ENCODE data around the gene FCRL2. TPM values are rescaled to one million over a fixed set of nuclear protein-coding genes. Genes with fewer than 3 reads are reported as not detected.

FCRL2 gene
- polyA plus RNA-seq, 3 donors, result 0.25 to 0.29 TPM; not detected in 1

DNA sequence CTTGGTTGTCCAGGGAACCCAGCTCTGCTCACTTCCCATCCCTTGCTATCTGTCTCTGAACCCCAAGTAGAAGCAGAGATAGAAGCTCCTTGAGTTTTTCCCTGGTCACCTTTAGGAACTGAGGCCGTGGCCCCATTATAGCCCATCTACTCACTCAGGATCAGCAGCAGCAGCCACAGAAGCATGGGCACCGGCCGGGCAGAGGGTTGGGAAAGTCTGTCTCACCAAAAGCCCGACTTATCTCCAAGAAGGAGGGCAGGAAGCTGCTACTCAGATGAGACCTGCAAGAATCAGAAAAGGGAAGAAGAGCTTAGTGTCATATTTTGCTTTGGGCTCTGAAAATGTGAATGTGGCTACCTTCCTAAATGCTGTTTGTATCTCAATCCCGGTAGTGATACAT is 76.6 kb downstream of the FCRL2 start:
- no peak overlapping the region for H3K27ac ChIP-seq (ENCODE audit: low read depth, low read length)
- WGBS, 3 donors, result 48 to 76% (median 72%) methylated on average over 5 of the region's 5 CpGs

DNA sequence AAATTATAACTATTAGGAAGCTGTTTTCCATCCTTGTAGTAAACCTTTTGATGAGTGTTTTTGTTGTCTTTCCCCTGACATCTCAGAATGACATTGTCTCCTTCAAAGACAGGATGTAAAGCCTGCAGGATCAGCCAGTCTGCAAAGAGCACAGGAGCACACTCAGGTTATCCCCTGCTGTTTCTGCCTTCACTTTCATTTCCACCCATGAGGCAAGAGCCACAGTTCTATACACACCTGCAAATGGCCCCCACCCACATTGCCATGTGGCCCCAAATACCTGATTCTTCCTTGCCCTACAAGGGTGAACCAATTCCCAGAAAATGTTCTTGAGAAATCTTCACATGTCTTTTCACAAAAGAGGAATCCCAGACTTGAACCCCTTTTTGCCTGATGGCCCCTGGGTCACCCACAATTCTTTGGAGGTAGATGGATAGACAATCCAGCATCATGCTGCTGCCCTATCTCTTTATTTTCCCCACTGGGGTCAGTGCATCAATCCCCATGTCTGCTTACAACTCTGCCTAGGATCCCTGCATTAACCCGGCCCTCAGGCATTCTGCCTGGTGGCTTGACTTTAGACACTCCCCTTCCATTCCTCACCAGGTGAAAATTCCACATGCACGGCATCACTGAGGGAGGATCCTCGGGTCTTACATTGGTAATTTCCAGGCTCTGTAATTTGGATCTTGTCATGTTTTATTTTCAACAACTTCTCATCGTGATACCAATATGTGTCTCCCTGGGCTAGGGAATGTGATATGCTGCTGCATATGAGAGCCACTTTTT is 79.0 kb downstream of the FCRL2 start:
- 59 to 82% (median 77%) methylated on average over 4 of the region's 4 CpGs for WGBS, 3 donors
- no peak overlapping the region for H3K27ac ChIP-seq (ENCODE audit: low read depth, low read length)

DNA sequence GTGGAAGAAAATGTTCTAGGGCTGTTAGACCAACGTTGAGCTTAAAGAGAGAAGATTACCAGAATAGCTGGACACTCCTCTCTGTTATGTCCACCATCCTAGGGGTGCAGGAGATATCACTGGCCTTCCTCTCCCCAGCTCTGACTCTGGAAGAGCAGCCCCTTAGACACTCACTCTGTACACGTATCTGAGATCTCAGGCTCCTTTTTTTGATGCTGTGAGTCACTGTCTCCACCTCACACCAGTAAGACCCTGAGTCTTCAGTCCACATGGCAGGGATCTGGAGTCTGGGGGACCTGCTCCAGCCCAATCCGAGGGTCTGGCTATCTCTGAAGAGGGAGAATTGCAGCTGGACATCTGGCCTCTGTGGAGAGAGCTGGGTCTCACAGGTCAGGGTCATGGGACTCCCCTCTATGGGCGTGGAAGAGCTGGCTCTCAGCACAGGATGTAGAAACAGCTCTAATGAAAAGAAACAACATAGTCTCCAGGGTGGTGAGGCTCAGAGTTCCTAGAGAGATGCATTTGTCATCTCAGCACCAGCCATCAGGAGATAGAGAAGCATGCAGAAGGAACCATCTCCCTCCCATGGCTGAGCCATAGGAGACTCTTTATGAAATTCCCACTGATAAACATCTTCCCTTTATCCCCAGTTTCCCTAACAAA is 79.8 kb downstream of the FCRL2 start:
- H3K27ac ChIP-seq (ENCODE audit: low read depth, low read length), result no peak overlapping the region
- WGBS, 3 donors, result 53 to 65% (median 58%) methylated on average over 4 of the region's 4 CpGs

Other genes starting within 250 kb of the FCRL2 start
- gene FCRL5, start 224.6 kb downstream of the FCRL2 start, polyA plus RNA-seq, result under 1 TPM in 2 of 3 donors, not detected in 1; 0.15 to 0.24 TPM
- gene FCRL4, start 179.0 kb downstream of the FCRL2 start, polyA plus RNA-seq, result not detected
- under 1 TPM in 2 of 3 donors, not detected in 1; 0.09 to 0.22 TPM for gene FCRL3, start 76.4 kb downstream of the FCRL2 start, polyA plus RNA-seq
- under 1 TPM in 2 of 3 donors, not detected in 1; 0.58 to 0.78 TPM for gene FCRL1, start 43.0 kb upstream of the FCRL2 start, polyA plus RNA-seq
- gene CD5L, start 64.7 kb upstream of the FCRL2 start, polyA plus RNA-seq, result under 1 TPM; 0.06 to 0.45 (median 0.11) TPM
- gene KIRREL1, start 216.5 kb upstream of the FCRL2 start, polyA plus RNA-seq, result 10 to 100 TPM in 2 of 3 donors, 1 to 10 TPM in 1; 3.5 to 41.1 (median 19.7) TPM